Lower leg skin (tissue), 4 donors: ENCODE results near the gene OPN3. TPM values are rescaled to one million over a fixed set of nuclear protein-coding genes. Genes with fewer than 3 reads are reported as not detected.

Source experiments
- DNase-seq, 2 donors: peaks; one replicate each; pipeline ENCODE4 v3.0.0-alpha.2; 2019; ENCODE audit warnings: low spot score in 2 of 2
- H3K4me3 ChIP-seq: fragments of 200-600 bp; sonication (generic); 2 replicates; pipeline ENCODE4 v1.5.1; 2017; ENCODE audit warnings: mild to moderate bottlenecking, low read depth; ENCODE audit not compliant: poor library complexity, severe bottlenecking
- CTCF ChIP-seq, 3 donors: fragments of 450-650 bp; IDR thresholded peaks; one replicate each; pipeline ENCODE4 v1.5.1; 2016; ENCODE audit warnings: antibody characterized with exemption in 3 of 3, mild to moderate bottlenecking in 3 of 3, moderate library complexity in 2 of 3
- POLR2A ChIP-seq, 2 donors: fragments of 450-650 bp; IDR thresholded peaks; one replicate each; pipeline ENCODE4 v1.6.1; 2016 to 2017; ENCODE audit warnings: antibody characterized with exemption in 2 of 2, mild to moderate bottlenecking in 1 of 2, moderate library complexity in 1 of 2
- WGBS, 2 donors: methylation state at CpG; one replicate each; pipeline ENCODE4 v1.1.5; 2018; 5-methylcytosine and 5-hydroxymethylcytosine counted together
- intact Hi-C: fragments of 100-400 bp; cut with DNase I; formaldehyde crosslinking; loops from one replicate; pipeline ENCODE4 v1.15.0; 2023; ENCODE audit warnings: low total_unique reads
- total RNA-seq, 4 donors: library from RNA; depleted of rRNA; stranded (reverse); fragments of >200 nt; gene quantifications; one replicate each; pipeline ENCODE4 v1.1.0, GENCODE V29; 2016

The OPN3 gene
- total RNA-seq, 4 donors from 2014 or later, result 22.2 to 34.6 (median 32.1) TPM

GRCh38 chr1:241551759-241552638 is 88.2 kb downstream of the OPN3 start:
- TF ChIP-seq POLR2A (IDR thresholded peaks at IDR 0.05) (no peak), CTCF (IDR thresholded peaks at IDR 0.05) (no peak)

GRCh38 chr1:241550318-241550717 is 89.9 kb downstream of the OPN3 start:
- H3K4me3 ChIP-seq, result no peak overlapping the region
- WGBS, 2 donors, result 78 to 80% methylated on average over 1 of the region's 1 CpG
- DNase-seq, result no peak
- intact Hi-C loops, result no loop called here
- TF ChIP-seq POLR2A (IDR thresholded peaks at IDR 0.05) (no peak), CTCF (IDR thresholded peaks at IDR 0.05) (no peak)

More at GRCh38 chr1:241551759-241552638, 88.2 kb downstream of the OPN3 start:
- intact Hi-C loops, result no loop called here
- H3K4me3 ChIP-seq, result no peak overlapping the region
- peak in 1 of 2 donors; percentile 36 for DNase-seq
- 80 to 83% methylated on average over 22 of the region's 22 CpGs for WGBS, 2 donors

GRCh38 chr1:241548008-241548407 is 92.2 kb downstream of the OPN3 start:
- intact Hi-C loops, result no loop called here
- TF ChIP-seq CTCF (IDR thresholded peaks at IDR 0.05) (no peak), POLR2A (IDR thresholded peaks at IDR 0.05) (no peak)
- no peak for DNase-seq
- 67 to 88% methylated on average over 2 of the region's 2 CpGs for whole genome bisulfite sequencing, 2 donors
- H3K4me3 ChIP-seq, result no peak overlapping the region

Other genes with a start within 250 kb of the OPN3 start
- gene FH, start 120.6 kb downstream of the OPN3 start, total RNA-seq, result 10 to 100 TPM; 37.2 to 65.8 (median 45.2) TPM
- under 1 TPM in 3 of 4 donors, not detected in 1; 0.13 to 0.51 (median 0.15) TPM for gene KMO, start 108.0 kb downstream of the OPN3 start, total RNA-seq
- 10 to 100 TPM in 1 of 4 donors, 1 to 10 TPM in 3; 7.5 to 10.6 (median 7.9) TPM for gene CHML, start within 50 bp of the OPN3 start, total RNA-seq
- gene WDR64, start 11.9 kb upstream of the OPN3 start, total RNA-seq, result not detected
- 1 to 10 TPM in 1 of 4 donors, under 1 TPM in 1, not detected in 2; 0.52 to 1.2 TPM for gene EXO1, start 207.8 kb upstream of the OPN3 start, total RNA-seq